ENCODE results near the gene ZWINT.

Gene ZWINT, protein sequence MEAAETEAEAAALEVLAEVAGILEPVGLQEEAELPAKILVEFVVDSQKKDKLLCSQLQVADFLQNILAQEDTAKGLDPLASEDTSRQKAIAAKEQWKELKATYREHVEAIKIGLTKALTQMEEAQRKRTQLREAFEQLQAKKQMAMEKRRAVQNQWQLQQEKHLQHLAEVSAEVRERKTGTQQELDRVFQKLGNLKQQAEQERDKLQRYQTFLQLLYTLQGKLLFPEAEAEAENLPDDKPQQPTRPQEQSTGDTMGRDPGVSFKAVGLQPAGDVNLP

DNA sequence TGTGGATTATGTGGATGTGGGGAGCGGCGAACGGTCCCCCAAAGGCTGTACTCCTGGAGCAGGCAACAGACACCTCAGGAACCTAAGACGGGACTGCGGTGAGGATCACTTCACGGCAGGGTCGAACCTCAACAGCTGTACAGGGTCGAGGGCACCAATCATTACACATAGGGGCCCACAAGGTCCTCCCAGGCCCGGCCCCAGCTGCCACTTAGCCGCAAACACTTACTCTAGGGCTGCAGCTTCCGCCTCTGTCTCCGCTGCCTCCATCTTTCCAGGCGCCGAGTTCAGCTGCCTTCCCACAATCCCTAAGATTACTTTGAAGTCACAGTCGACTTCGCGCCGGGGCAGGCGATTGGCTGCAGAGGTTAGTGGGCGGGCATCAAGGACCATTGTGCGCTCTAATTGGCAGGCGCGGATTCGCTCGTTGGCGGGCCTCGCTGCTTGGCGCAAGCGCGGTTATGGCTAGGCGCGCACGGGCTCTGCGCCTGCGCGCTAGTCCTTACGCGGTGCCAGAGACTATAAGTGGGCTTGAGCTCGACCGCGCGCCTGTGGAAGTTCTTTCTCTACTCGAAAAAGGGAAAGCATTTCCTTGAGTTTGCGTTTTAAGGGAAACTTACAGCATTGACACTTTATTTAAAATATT, at the start of gene ZWINT:
TSS of gene ZWINT (minus strand) at position 293 of the 646 bp plus-strand sequence. CDS start at position 270, 23 bp downstream.
- peak; percentile 95 for DNase-seq (ENCODE audit: low spot score)

DNA sequence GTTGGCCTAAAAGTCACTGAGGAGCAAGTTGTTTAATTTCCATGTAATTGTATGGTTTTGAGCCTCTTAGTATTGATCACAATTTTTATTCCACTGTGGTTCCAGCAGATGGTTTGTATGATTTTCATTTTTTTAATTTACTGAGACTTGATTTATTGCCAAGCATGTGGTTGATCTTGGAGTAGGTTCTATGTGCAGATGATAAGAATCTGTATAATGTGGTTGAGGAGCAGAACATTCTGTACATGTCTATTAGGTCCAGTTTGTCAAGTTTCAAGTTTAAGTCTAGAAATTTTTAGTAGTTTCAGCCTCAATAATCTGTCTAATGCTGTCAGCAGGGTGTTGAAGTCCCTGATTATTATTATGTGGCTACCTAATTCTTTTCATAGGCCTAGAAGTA, 22.7 kb upstream of the ZWINT start:
- no peak for DNase-seq (ENCODE audit: low spot score)

- DNase-seq (ENCODE audit: low spot score), result no peak
Observed at GRCh38 chr10:56370217-56371113, 9.4 kb upstream of the ZWINT start.

GRCh38 chr10:56360583-56360966, 484 bp downstream of the ZWINT start:
- no peak for DNase-seq (ENCODE audit: low spot score)

DNA sequence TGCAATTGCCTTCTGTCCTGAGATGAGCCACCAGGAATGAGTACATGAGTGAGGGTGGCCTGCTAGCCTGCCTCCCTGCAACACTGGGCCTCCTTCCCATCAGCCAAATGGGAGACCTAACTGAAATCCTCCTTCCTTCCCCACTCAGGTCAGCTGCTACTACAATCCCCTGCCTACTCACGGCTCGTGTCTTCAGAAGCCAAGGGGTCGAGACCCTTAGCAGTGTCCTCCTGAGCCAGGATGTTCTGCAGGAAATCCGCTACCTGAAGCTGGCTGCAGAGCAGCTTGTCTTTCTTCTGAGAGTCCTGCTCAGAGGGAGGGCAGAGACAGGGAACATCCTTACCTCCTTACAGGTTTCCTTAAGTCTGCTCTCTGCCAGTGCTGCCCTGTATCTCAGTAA, 1.2 kb downstream of the ZWINT start:
- no peak for DNase-seq (ENCODE audit: low spot score)

GRCh38 chr10:56357018-56357417, 4.0 kb downstream of the ZWINT start:
- no peak for DNase-seq (ENCODE audit: low spot score)

DNA sequence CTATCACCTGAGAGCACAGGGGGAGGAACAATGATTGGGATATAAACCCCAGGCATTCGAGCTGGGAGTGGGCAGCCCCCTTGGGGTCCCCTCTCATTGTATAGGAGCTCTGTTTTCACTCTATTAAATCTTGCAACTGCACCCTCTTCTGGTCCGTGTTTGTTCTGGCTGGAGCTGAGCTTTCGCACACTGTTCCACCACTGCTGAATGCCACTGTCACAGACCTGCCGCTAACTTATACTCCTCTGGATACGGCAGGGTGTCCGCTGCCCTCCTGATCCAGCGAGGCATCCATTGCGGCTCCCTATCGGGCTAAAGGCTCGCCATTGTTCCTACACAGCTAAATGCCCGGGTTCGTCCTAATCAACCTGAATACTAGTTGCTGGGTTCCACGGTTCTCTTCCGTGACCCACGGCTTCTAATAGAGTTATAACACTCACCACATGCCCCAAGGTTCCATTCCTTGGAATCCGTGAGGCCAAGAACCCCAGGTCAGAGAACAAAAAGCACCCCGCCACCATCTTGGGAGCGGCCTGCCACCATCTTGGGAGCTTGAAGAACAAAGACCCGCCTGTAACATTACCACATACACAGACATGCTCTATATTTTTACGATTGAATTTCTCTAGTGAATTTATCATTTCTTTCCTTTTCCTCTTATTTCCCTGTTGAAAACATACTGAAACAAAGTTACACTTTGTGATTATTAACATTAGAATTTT, 9.0 kb downstream of the ZWINT start:
- no peak for DNase-seq (ENCODE audit: low spot score)

- DNase-seq (ENCODE audit: low spot score), result no peak
Observed at GRCh38 chr10:56349611-56350010, 11.4 kb downstream of the ZWINT start.

- DNase-seq (ENCODE audit: low spot score), result no peak
Observed at GRCh38 chr10:56348101-56348500, 13.0 kb downstream of the ZWINT start.

- no peak for DNase-seq (ENCODE audit: low spot score)
Observed at GRCh38 chr10:56346845-56347415, 14.1 kb downstream of the ZWINT start.

GRCh38 chr10:56341612-56342011, 19.4 kb downstream of the ZWINT start:
- no peak for DNase-seq (ENCODE audit: low spot score)

GRCh38 chr10:56329961-56330360, 31.1 kb downstream of the ZWINT start:
- no peak for DNase-seq (ENCODE audit: low spot score)

DNA sequence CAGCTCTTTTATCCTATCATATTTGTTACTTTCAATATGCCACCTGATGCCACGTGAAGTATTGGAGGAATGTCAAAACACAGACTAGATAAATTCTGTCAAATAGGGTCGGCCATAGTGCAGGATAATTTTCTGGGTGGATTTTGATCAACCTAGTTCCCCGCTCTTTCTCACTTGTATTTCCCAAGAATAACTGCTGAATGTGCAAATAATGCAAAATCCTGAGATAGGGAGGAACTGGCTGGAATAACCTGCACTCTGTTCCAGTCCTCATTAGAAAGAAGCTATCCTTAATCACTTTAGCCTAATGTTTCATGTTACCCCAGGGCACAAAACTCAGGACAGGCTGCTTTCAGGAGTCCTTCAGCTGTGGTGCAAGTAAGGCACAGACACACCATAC, 33.9 kb downstream of the ZWINT start:
- DNase-seq (ENCODE audit: low spot score), result no peak

- DNase-seq (ENCODE audit: low spot score), result no peak
Observed at GRCh38 chr10:56319386-56319785, 41.7 kb downstream of the ZWINT start.

GRCh38 chr10:56318816-56319215, 42.2 kb downstream of the ZWINT start:
- DNase-seq (ENCODE audit: low spot score), result no peak

DNA sequence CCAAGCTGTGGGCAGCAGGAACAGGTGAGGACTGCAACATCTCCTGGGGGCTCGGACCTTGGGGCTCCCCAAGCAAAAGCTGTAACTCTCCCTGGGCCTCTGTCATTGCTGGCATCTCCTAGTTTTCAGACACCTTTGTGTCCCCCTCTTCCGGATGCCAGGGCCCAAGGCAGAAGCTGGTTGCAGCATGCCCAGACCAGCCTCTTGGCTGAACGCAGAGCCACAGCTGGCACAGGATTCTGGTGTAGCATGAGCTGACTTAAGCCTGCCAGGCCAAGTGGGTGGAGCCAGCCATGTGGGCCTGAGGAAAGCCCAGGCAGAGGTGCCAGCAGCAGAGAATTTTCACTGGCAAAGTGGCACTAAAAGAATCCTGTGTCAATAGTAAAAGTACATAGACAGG, 43.5 kb downstream of the ZWINT start:
- DNase-seq (ENCODE audit: low spot score), result no peak

GRCh38 chr10:56316603-56317002, 44.5 kb downstream of the ZWINT start:
- no peak for DNase-seq (ENCODE audit: low spot score)

Measured in hematopoietic multipotent progenitor cell treated with erythropoietin and hydrocortisone succinate and interleukin-3 and kit ligand, for 15 days (in vitro differentiated cells).